Endodermal cell (in vitro differentiated cells): ENCODE measurements around the gene OPCML. TPM values are rescaled to one million over a fixed set of nuclear protein-coding genes. Genes with fewer than 3 reads are reported as not detected.

Experiments
- DNase-seq: peaks from one replicate; pipeline ENCODE4 v3.0.0-alpha.2; 2017
- H3K27ac ChIP-seq: 2 replicates; pipeline ENCODE4 v1.5.1; 2013; ENCODE audit warnings: mild to moderate bottlenecking, low read depth, low read length, moderate library complexity
- H3K27me3 ChIP-seq: 2 replicates; pipeline ENCODE4 v1.6.1; 2013; ENCODE audit warnings: mild to moderate bottlenecking, low read length, moderate library complexity; ENCODE audit not compliant: insufficient read depth, control insufficient read depth, poor library complexity, severe bottlenecking
- H3K36me3 ChIP-seq: 2 replicates; pipeline ENCODE4 v1.7.0; 2013; ENCODE audit warnings: mild to moderate bottlenecking, low read length, moderate library complexity; ENCODE audit not compliant: control insufficient read depth, insufficient read depth
- H3K4me1 ChIP-seq: one replicate; pipeline ENCODE4 v1.7.0; 2013; ENCODE audit warnings: low read length; ENCODE audit not compliant: control insufficient read depth, insufficient read depth
- H3K4me3 ChIP-seq: 2 replicates; pipeline ENCODE4 v1.5.1; 2013; ENCODE audit warnings: mild to moderate bottlenecking, low read length, moderate library complexity
- H3K9ac ChIP-seq: 2 replicates; pipeline ENCODE4 v1.6.1; 2013; ENCODE audit warnings: mild to moderate bottlenecking, low read length, moderate library complexity; ENCODE audit not compliant: poor library complexity, severe bottlenecking; ENCODE audit errors: extremely low read depth
- H3K9me3 ChIP-seq: 2 replicates; pipeline ENCODE4 v1.6.1; 2013; ENCODE audit warnings: mild to moderate bottlenecking, low read length, moderate library complexity; ENCODE audit not compliant: control insufficient read depth
- H3K27ac Mint-ChIP-seq: 2 replicates; pipeline ENCODE4 v1.8.0; 2020; ENCODE audit warnings: mixed read lengths
- H3K27me3 Mint-ChIP-seq: 2 replicates; pipeline ENCODE4 v1.8.0; 2021; ENCODE audit warnings: mild to moderate bottlenecking, mixed read lengths; ENCODE audit not compliant: insufficient read depth
- H3K36me3 Mint-ChIP-seq: 2 replicates; pipeline ENCODE4 v1.8.0; 2020; ENCODE audit warnings: low read depth, mixed read lengths
- H3K4me1 Mint-ChIP-seq: 2 replicates; pipeline ENCODE4 v1.8.0; 2020; ENCODE audit warnings: mixed read lengths
- H3K4me3 Mint-ChIP-seq: 2 replicates; pipeline ENCODE4 v1.8.0; 2020; ENCODE audit warnings: mild to moderate bottlenecking, moderate library complexity, mixed read lengths
- H3K9me3 Mint-ChIP-seq: 2 replicates; pipeline ENCODE4 v1.8.0; 2020; ENCODE audit warnings: mild to moderate bottlenecking, mixed read lengths
- WGBS, 2 experiments: methylation state at CpG; one replicate each; pipeline versions ENCODE4 v1.1.5 to v1.1.7; 2013; ENCODE audit warnings: missing lambda C conversion rate in 2 of 2, mixed read lengths in 1 of 2; ENCODE audit not compliant: insufficient coverage in 1 of 2, insufficient read length in 1 of 2; 5-methylcytosine and 5-hydroxymethylcytosine counted together
- total RNA-seq, 2 donors: library from RNA; stranded (reverse); fragmentation: NEBNext Ultra II Directional in 1 of 2; extraction: Animal tissue kit (Norgen Biotek cat#: 25700) in 1 of 2; gene quantifications; 2 replicates in 1 of 2; 3 replicates in 1 of 2; pipeline ENCODE4 v1.2.1, GENCODE V29; 2021
- TF ChIP-seq, protein P1 (sequence below): fragments of 200-600 bp; sonication (generic); conservative IDR thresholded peaks from 2 replicates; pipeline ENCODE4 v1.5.0; 2021; ENCODE audit warnings: antibody characterized with exemption, mild to moderate bottlenecking

OPCML gene
- total RNA-seq, 2 donors from 2014 or later: 0.49 to 0.86 TPM

DNA sequence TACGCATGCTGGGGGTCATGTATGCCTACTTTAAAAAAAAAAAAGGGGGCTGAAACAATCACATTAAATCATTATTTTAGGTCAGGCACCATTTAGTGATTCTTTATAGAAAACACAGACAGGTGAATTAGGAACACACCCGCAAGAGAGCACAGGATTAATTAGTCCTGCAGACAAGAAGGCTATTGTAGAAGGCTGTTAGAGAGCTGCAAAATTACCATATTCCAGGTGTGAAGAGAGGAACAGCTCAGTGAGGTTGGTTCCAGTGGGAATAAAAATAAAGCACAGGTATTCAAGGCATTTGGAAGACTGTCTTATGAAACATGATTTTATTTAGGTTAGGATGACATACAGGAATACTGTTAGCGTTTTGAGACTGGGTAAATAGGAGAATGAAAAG is 649.1 kb downstream of the OPCML start:
- no peak for DNase-seq
- Mint-ChIP-seq H3K9me3 (no peaks in the 10 kb centered on the region), H3K27ac (no peak overlapping the region), H3K27me3 (no peaks in the 10 kb centered on the region), H3K36me3 (no peaks in the 10 kb centered on the region), H3K4me3 (no peak overlapping the region), H3K4me1 (peaks cover 14% of the 10 kb centered on the region)
- Histone ChIP-seq H3K9ac (no peak overlapping the region), H3K27me3 (no peaks in the 10 kb centered on the region), H3K4me1 (peaks cover 5% of the 10 kb centered on the region), H3K27ac (no peak overlapping the region), H3K4me3 (no peak overlapping the region), H3K36me3 (no peaks in the 10 kb centered on the region), H3K9me3 (no peaks in the 10 kb centered on the region)
- 92 to 100% methylated on average over 3 of the region's 3 CpGs for WGBS, 2 experiments
- TF ChIP-seq, protein P1, sequence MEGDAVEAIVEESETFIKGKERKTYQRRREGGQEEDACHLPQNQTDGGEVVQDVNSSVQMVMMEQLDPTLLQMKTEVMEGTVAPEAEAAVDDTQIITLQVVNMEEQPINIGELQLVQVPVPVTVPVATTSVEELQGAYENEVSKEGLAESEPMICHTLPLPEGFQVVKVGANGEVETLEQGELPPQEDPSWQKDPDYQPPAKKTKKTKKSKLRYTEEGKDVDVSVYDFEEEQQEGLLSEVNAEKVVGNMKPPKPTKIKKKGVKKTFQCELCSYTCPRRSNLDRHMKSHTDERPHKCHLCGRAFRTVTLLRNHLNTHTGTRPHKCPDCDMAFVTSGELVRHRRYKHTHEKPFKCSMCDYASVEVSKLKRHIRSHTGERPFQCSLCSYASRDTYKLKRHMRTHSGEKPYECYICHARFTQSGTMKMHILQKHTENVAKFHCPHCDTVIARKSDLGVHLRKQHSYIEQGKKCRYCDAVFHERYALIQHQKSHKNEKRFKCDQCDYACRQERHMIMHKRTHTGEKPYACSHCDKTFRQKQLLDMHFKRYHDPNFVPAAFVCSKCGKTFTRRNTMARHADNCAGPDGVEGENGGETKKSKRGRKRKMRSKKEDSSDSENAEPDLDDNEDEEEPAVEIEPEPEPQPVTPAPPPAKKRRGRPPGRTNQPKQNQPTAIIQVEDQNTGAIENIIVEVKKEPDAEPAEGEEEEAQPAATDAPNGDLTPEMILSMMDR: no peak

DNA sequence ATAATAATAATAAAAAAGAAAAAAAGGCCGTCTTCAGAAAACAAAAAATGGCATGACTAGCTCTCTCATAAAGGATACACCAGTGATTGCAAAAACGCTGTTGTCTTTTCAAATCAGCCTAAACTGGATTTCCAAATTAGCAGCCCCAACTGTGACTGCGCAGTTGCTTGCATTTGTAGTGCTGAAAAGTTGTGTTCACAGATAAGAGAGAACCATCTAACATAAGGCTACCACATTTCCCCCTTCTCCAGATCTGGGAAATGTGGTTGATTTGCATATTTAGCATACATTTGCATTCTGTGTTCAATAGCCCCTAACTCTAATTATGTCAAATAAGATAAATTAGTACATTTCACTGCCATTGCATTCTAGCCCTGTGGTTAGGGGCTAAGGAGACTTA is 650.7 kb downstream of the OPCML start:
- H3K4me3 Mint-ChIP-seq: no peak overlapping the region
- 33 to 62% methylated on average over 2 to 3 of the region's 3 CpGs for WGBS, 2 experiments

DNA sequence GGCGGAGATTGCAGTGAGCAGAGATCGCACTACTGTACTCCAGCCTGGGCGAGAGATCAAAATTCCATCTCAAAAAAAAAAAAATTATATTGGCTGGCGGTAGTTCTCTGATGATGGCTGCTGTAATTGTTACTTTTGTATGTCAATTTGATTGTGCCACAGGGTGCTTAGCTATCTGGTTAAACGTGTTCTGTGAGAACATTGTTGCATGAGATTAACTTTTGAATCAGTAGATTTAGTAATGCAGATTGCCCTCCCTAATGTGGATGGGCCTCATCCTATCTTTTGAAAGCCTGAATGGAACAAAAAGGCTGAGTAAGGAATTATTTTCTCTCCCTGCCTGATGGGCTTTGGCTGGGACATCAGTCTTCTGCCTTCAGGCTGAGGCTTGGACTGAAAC is 654.2 kb downstream of the OPCML start:
- 91 to 100% methylated on average over 3 to 5 of the region's 5 CpGs for WGBS, 2 experiments

More for the DNA sequence above, 650.7 kb downstream of the OPCML start:
- Mint-ChIP-seq H3K36me3 (no peaks in the 10 kb centered on the region), H3K9me3 (no peaks in the 10 kb centered on the region), H3K4me1 (peaks cover 10% of the 10 kb centered on the region), H3K27ac (no peak overlapping the region), H3K27me3 (no peaks in the 10 kb centered on the region)
- DNase-seq: no peak
- TF ChIP-seq, protein P1: no peak
- Histone ChIP-seq H3K4me3 (no peak overlapping the region), H3K36me3 (no peaks in the 10 kb centered on the region), H3K4me1 (peaks cover 3% of the 10 kb centered on the region), H3K9ac (no peak overlapping the region), H3K27me3 (no peaks in the 10 kb centered on the region), H3K27ac (no peak overlapping the region), H3K9me3 (no peaks in the 10 kb centered on the region)

More for the DNA sequence above, 654.2 kb downstream of the OPCML start:
- H3K36me3 Mint-ChIP-seq: no peaks in the 10 kb centered on the region
- DNase-seq: no peak
- no peaks in the 10 kb centered on the region for H3K27me3 Mint-ChIP-seq
- no peak overlapping the region for H3K27ac Mint-ChIP-seq
- Histone ChIP-seq H3K4me1 (no peaks in the 10 kb centered on the region), H3K27me3 (no peaks in the 10 kb centered on the region), H3K27ac (no peak overlapping the region), H3K9me3 (no peaks in the 10 kb centered on the region), H3K9ac (no peak overlapping the region), H3K36me3 (no peaks in the 10 kb centered on the region), H3K4me3 (no peak overlapping the region)
- H3K9me3 Mint-ChIP-seq: no peaks in the 10 kb centered on the region
- TF ChIP-seq, protein P1: no peak
- H3K4me1 Mint-ChIP-seq: peaks cover 9% of the 10 kb centered on the region
- no peak overlapping the region for H3K4me3 Mint-ChIP-seq
